Calu3 (cell line): ENCODE data around the gene CEMIP. TPM values are rescaled to one million over a fixed set of nuclear protein-coding genes. Genes with fewer than 3 reads are reported as not detected.

Experiments
- BruUV-seq: library from RNA; stranded (reverse); fragments of 400-500 nt; replicated peaks from 2 replicates; lab custom pipeline; 2021; lab: Mats Ljungman, UMichigan
- CTCF ChIA-PET: fragments of 300-600 bp; sonication (Branson Sonifier 250); formaldehyde crosslinking; loops from one replicate; lab custom pipeline; 2022; ENCODE audit warnings: antibody characterized with exemption; lab: Charles Lee
- DNase-seq: peaks from one replicate; pipeline ENCODE4 v3.0.0; 2022
- H3K27ac Mint-ChIP-seq: one replicate; pipeline ENCODE4 v1.8.0; 2022; ENCODE audit warnings: mixed read lengths; ENCODE audit not compliant: unreplicated experiment
- H3K27me3 Mint-ChIP-seq: one replicate; pipeline ENCODE4 v1.8.0; 2022; ENCODE audit warnings: mixed read lengths; ENCODE audit not compliant: unreplicated experiment
- H3K36me3 Mint-ChIP-seq: one replicate; pipeline ENCODE4 v1.8.0; 2022; ENCODE audit warnings: mild to moderate bottlenecking, moderate library complexity, mixed read lengths; ENCODE audit not compliant: insufficient read depth, unreplicated experiment
- H3K4me1 Mint-ChIP-seq: one replicate; pipeline ENCODE4 v1.8.0; 2022; ENCODE audit warnings: mild to moderate bottlenecking, low read depth, mixed read lengths; ENCODE audit not compliant: unreplicated experiment
- H3K4me3 Mint-ChIP-seq: one replicate; pipeline ENCODE4 v1.8.0; 2022; ENCODE audit warnings: mild to moderate bottlenecking, low read depth, moderate library complexity, mixed read lengths; ENCODE audit not compliant: unreplicated experiment
- H3K9me3 Mint-ChIP-seq: one replicate; pipeline ENCODE4 v1.8.0; 2022; ENCODE audit warnings: low read depth, mixed read lengths; ENCODE audit not compliant: unreplicated experiment
- CTCF ChIP-seq: fragments of 200-600 bp; IDR thresholded peaks from one replicate; pipeline ENCODE4 v1.8.0; 2022; ENCODE audit warnings: antibody characterized with exemption; ENCODE audit not compliant: unreplicated experiment
- intact Hi-C: fragments of 100-400 bp; cut with micrococcal nuclease; formaldehyde crosslinking; loops from one replicate; pipeline ENCODE4 v1.10.0; 2022; ENCODE audit not compliant: unreplicated experiment
- total RNA-seq: library from RNA; stranded (reverse); gene quantifications from 2 replicates; pipeline ENCODE4 v1.2.3, GENCODE V29; 2022

CEMIP gene
- total RNA-seq, 1 experiment from 2014 or later, result 1.8 TPM

GRCh38 chr15:80949756-80950155, 170.6 kb downstream of the CEMIP start:
- Mint-ChIP-seq H3K27ac (no peak overlapping the region), H3K27me3 (no peaks in the 10 kb centered on the region), H3K36me3 (peaks cover 6% of the 10 kb centered on the region), H3K4me3 (no peak overlapping the region), H3K4me1 (peaks cover 15% of the 10 kb centered on the region), H3K9me3 (no peaks in the 10 kb centered on the region)
- intact Hi-C loops, result no loop called here
- no peak for DNase-seq
- BruUV-seq, result no TSS peak
- CTCF ChIA-PET, result no interaction called here
- no peak for TF ChIP-seq CTCF

GRCh38 chr15:80950291-80951078, 171.3 kb downstream of the CEMIP start:
- no peaks in the 10 kb centered on the region for H3K9me3 Mint-ChIP-seq
- no peak for TF ChIP-seq CTCF
- intact Hi-C loops, result no loop called here
- CTCF ChIA-PET, result no interaction called here
- H3K4me3 Mint-ChIP-seq, result no peak overlapping the region
- peaks cover 10% of the 10 kb centered on the region for H3K36me3 Mint-ChIP-seq
- no peaks in the 10 kb centered on the region for H3K27me3 Mint-ChIP-seq
- no peak for DNase-seq
- peaks cover 20% of the 10 kb centered on the region for H3K4me1 Mint-ChIP-seq
- BruUV-seq, result no TSS peak
- no peak overlapping the region for H3K27ac Mint-ChIP-seq

- CTCF ChIA-PET, result no interaction called here
- TF ChIP-seq CTCF, result no peak
- BruUV-seq, result no TSS peak
- intact Hi-C loops, result no loop called here
- Mint-ChIP-seq H3K9me3 (no peaks in the 10 kb centered on the region), H3K27me3 (no peaks in the 10 kb centered on the region), H3K4me3 (no peak overlapping the region), H3K36me3 (peaks cover 21% of the 10 kb centered on the region), H3K27ac (no peak overlapping the region), H3K4me1 (peaks cover 33% of the 10 kb centered on the region)
- DNase-seq, result no peak
These were observed 172.8 kb downstream of the CEMIP start for GRCh38 chr15:80951941-80952340.

- no peak for DNase-seq
- Mint-ChIP-seq H3K27me3 (no peaks in the 10 kb centered on the region), H3K4me3 (no peak overlapping the region), H3K9me3 (no peaks in the 10 kb centered on the region), H3K27ac (peak overlapping the region; percentile 6), H3K36me3 (peaks cover 21% of the 10 kb centered on the region), H3K4me1 (peaks cover 33% of the 10 kb centered on the region)
- TF ChIP-seq CTCF, result no peak
- BruUV-seq, result no TSS peak
- intact Hi-C loops, result no loop called here
- CTCF ChIA-PET, result interaction anchor here (0.5 to 0.6 kb wide), 2 partner anchors 39 to 47 kb away, joined by 4 read pairs; partner anchors contain the start of gene TLNRD1
These were observed 174.1 kb downstream of the CEMIP start for GRCh38 chr15:80953001-80953952.
